CD1c-positive myeloid dendritic cell (primary cell): Measurements from ENCODE around the gene PTPRE.

Experiments
- DNase-seq: peaks from one replicate; pipeline ENCODE4 v3.0.0-alpha.2; 2016; ENCODE audit errors: extremely low spot score

Gene PTPRE

DNA sequence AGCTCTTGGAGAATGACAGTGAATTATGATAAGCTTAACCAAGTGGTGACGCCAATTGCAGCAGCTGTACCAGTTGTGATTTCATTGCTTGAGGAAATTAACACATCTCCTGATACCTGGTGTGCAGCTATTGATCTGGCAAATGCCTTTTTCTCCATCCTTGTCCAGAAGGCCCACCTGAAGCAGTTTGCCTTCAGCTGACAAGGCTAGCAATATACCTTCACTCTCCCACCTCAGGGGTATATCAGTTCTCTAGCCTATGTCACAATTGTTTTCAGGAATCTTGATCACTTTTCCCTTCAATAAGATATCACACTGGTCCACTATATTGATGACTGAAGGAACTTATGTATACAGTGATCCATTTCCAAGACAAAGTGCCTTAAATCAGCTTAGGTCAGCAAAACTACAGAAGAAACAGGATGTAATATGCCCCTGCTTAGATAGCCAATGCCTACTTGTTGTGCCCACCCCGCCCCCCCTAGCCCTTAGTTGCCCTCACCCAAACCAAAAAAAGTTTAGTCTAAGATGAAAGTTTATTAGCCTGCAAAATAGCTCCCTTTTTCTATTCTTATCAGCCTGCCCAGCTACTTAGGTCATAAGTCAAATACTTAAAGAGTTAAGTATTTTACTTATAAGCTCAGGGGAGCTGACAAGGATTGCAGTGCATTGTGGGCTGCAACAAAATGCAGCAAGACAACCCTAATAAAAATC, 45.1 kb downstream of the PTPRE start:
- DNase-seq = no peak

DNA sequence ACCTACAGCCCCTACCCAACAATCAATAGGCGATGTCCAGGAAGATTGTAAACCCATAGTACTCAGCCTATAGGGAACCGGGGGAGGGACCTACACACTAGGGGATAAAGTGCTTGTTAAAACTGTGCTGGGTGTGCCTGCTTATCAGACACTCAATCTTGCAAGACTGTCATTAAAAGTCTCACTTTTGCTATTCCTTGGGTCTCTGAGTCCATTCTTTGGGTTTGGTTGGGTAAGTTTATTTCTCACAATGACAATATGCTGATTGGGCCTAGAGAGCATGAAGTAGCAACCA, 45.6 kb downstream of the PTPRE start:
- no peak for DNase-seq

GRCh38 chr10:127952918-127953317, 46.0 kb downstream of the PTPRE start:
- no peak for DNase-seq

DNA sequence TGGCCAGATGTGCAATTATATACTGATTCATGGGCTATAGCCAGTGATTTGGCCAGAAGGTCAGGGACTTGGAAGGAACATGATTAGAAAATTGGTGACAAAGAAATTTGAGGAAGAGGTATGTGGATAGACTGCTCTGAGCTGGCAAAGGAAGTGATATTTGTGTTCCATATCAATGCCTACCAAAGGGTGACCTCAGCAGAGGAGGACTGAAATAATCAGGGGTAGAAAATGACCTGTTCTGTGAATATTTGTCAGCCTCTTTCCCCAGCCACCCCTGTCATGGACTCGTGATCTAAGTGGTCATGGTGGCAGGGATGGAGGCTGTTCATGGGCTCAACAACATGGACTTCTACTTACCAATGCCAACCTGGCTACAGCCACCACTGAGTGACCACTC, 47.0 kb downstream of the PTPRE start:
- no peak for DNase-seq

DNA sequence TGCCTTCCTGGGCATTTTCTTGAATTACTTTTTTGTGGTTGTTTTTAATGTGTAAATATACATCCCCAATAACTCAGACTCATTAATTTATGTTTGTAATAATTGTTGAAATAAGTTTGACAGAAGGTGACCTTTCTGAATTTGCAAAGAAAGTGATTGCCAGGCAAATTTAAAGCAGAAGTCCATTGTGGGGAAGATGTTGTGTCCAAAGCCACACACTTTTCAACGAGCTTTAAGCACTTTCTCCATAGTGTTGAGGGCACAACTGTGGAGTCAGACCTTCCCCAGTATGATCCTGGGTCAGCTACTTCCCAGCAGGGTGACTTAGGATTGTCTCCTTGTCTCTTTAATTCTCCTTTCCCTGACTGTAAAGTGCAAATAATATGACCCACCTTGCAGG, 52.5 kb downstream of the PTPRE start:
- DNase-seq = no peak

DNA sequence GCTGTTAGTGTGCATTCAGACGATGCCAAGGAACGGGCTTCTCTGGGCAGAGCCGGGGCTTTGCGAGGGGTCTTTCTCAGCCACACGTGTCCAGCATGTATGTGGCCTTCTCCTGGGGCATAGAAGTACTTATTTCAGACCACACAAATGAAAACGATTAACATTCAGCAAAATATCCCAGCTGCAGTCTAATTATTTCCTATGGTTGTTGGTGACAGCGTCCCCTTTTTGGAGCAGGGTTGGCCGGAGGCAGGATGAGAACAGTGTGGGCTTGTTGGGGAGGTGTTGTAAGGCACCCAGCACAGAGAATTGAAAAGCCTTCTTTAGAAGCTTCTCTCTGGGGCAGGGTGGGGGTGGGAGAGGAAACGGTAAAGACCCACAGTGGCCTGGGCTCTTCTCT, 54.2 kb downstream of the PTPRE start:
- no peak for DNase-seq

- DNase-seq = no peak
Measured at GRCh38 chr10:127962205-127962604, 55.3 kb downstream of the PTPRE start.

DNA sequence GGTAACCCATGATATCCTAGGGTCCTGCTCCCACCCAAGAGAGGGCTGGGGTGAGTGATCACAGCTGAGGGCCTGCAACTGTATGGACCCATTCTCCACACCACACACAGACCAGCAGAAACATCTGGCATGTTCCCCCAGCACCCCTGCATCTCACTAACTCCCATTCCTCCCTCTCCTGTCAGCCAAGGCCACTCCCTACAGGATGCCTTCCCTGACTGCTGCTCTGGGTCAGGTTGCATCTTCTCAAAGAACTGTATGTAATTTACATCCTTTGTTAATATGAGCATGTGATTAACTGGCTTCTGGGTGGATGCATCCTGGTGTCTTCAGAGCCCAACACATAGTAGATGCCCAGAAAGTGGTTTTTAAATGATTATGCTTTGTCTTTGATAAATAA, 56.2 kb downstream of the PTPRE start:
- DNase-seq = no peak

DNA sequence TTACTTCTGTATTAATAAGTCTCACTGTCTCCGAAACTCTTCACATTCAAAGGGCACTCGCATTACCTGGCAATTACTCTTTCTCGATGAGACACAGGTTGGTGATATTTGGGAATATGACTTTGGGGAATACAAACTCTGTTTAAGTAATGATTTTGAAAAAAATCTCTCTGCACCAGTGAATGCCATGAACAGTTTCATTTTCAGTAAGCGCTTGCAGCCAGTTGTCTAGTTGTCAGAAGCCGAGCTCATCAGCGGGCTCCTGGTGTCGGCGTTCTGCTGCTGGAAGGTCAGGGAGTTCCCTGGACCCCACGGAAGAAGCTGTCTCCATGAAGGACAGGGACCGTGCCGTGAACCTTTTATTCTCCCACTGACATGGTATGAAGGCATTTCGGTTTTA, 57.7 kb downstream of the PTPRE start:
- DNase-seq = no peak

GRCh38 chr10:127966875-127967274, 60.0 kb downstream of the PTPRE start:
- DNase-seq = no peak

DNA sequence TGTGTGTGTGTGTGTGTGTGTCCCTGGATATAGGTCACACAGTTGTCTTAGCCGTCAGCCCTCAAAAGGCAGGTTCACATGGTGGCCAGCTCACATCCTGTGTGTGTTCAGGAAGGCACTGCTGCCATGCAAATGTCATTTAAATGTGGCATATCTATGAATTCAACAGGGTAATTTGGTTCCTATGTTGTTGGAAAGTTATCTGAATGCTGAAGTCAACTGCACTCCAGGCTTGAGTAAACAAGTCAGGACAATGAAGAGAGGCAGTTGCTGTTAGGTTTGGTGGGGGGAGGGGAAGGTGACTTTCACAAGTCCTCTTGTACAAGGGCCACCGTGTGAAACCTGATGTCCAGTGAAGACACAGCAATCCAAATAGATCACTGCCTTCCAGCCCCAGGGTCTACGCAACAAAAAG, 61.1 kb downstream of the PTPRE start:
- DNase-seq = no peak

DNA sequence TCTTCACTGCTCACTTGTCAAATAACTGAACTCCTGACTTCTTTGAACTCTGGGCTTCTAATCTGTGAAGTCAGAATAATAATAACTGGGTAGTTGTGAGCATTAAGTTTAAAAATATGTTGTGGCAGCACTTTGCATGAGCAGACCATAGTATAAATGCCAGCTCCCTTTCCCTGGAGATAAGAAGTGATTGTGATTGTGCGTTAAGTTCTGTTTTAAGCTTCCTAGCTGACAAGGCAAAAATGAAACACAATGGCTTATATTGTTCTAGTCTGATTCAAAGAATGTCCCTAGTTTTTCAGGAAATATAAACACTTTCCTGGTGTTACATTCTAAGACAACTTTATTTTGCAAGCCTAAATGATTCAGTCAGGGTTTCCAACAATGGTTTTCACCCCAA, 61.8 kb downstream of the PTPRE start:
- DNase-seq = no peak

DNA sequence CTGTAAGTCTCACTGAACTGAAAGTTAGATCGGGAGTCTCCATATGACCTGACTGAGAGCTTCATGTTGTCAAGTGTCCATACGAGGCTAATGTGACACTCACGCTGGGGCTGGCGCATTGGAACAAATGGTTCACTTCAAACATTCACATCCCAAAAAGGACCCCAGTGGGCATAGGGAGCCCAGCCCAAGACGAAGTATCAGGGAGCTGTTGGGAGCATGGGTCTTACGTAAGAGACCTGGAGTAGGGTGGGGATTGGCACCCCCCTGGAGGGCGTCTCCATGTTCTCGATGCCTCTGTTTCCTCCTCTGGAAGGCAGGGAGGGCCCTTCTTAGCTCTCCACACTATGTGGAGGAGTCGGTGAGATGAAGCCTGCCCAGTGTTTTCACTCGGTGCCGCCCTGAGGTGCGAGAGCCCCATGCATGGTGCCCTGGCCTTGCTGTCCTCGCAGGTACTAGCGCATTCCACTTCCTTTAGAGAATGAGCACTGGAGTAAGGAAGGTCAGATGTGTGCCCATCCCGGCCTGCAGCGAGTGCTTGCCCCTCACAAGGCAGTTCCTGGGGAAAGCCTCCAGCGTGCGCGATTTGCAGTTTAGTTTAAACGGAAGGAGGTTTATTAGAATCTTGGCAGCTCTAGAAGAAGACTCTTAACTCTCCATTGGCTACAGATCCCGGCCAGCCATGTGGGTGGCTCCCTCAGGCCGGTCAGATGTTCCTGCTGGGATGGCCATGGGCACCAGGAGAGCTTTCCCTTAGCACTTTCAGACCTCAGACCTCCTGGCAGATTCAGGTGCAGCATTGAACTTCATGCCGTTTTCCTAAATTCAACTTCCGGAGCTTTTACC, 64.4 kb downstream of the PTPRE start:
- no peak for DNase-seq

GRCh38 chr10:127971963-127972615, 65.2 kb downstream of the PTPRE start:
- DNase-seq = no peak

- DNase-seq = no peak
Measured at GRCh38 chr10:127972751-127973357, 66.0 kb downstream of the PTPRE start.

DNA sequence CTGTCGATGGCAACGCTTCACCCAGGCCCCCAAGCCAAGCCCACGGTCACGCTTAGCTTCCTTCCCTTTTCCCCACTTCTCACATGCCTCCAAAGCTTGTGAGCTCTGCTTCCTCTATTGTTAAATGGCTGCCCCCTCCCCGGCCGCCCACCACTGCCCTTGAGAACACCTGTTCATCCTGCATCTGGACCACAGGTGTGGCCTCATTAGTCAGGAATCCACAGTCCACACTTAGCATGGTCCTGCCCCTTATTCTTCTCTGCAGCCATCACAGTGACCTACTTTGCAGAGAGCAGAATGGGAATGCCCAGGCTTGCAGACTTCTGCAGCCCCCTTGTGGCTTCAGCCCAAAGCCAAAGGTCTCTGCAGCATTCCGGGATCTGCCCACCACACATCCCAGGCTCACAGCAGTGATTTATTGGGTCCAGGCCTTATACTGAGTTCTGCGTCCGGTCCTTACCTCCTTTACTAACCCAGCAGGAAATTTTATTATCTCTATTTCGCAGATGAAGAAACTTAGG, 66.9 kb downstream of the PTPRE start:
- DNase-seq = peak; percentile 33

DNA sequence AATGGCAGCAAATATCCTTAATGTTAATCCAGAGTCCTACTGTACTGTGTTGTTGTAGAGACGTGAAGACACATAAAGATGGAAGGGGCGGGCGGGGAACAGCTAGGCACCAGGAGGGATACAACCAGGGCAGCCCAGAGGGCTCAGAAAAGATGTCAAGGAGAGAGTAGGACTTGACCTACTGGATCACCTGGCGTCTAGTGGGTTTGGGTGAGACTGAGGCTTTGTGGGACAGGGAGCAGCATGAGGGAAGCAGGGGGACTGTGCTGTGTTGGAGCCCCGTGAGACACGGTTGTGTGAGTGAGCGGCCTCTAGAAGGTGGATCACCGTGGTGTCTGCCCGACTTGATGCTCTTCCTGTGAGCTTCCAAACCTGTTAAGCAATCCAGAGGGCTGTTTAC, 68.0 kb downstream of the PTPRE start:
- DNase-seq = no peak

- DNase-seq = no peak
Measured at GRCh38 chr10:127976286-127976685, 69.4 kb downstream of the PTPRE start.

- DNase-seq = peak; percentile 18
Measured at GRCh38 chr10:127976701-127977356, 69.9 kb downstream of the PTPRE start.

DNA sequence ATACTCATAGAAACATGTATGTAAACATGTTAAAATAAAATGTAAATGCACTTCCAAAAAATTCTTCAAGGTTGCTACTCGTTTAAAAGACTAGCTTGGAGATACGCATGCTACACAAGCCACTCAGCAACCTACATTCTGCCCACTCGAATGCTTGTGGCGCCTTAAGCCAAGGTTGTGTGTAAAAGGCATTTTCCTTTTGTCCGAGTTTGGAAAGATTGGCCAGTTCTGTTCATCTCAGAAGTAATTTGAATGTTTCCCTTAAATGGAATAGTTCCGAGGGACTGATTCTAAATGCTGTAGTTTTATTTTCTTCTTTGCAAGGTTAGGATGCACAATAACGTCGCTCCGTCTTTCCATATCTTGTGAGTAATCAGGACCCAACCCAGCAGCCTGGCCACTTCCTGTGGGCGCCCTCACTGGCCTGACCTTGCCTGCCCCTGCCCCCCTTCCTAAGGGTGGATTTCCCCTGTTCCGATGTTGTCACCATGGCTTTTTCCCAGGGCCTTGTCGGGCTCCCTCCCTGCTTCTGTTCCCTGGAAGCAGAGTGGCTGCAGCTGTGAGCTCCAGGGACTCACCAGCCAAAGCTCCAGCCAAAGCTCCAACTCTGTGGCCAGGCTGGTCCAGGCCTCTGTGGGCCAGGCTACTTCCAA, 70.6 kb downstream of the PTPRE start:
- peak; percentile 55 for DNase-seq

DNA sequence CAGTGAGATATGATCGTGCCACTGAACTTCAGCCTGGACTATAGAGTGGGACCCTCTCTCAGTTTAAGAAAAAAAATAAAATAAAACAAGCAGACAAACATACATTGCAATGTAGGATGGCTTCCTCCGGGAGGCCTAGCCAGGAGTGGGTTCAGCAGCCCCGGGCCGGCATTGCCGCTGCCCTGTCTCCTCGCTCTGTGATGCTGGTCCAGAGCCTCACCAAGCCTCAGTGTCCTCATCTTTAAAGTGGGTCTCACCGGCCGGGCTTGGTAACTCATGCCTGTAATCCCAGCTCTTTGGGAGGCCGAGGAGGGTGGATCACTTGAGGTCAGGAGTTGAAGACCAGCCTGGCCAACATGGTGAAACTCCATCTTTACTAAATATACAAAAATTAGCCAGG, 71.6 kb downstream of the PTPRE start:
- no peak for DNase-seq
